WTC11 (cell line): Measurements from ENCODE around the gene GPC1. TPM values are rescaled to one million over a fixed set of nuclear protein-coding genes. Genes with fewer than 3 reads are reported as not detected.

Source experiments
- ATAC-seq: fragments of 200-7000 bp; cut with Tn5 transposase; 2 replicates; pipeline ENCODE4 v1.10.0; 2021; ENCODE audit warnings: mild to moderate bottlenecking, moderate library complexity
- CTCF ChIA-PET: fragments of 300-600 bp; sonication (Branson Sonifier 250); formaldehyde crosslinking; loops from one replicate; lab custom pipeline; 2021; ENCODE audit warnings: antibody characterized with exemption; lab: Charles Lee
- POLR2A ChIA-PET: fragments of 350-600 bp; sonication (Branson Sonifier 250); formaldehyde crosslinking; loops from one replicate; lab custom pipeline; 2021; ENCODE audit warnings: antibody characterized with exemption; lab: Charles Lee
- DNase-seq: peaks from one replicate; pipeline ENCODE4 v3.0.0; 2021; ENCODE audit warnings: low spot score
- H3K27ac Mint-ChIP-seq: 2 replicates; pipeline ENCODE4 v1.8.0; 2021; ENCODE audit warnings: mixed read lengths
- H3K27me3 Mint-ChIP-seq: 2 replicates; pipeline ENCODE4 v1.8.0; 2021; ENCODE audit warnings: low read depth, mild to moderate bottlenecking, moderate library complexity, mixed read lengths
- H3K36me3 Mint-ChIP-seq: 2 replicates; pipeline ENCODE4 v1.8.0; 2021; ENCODE audit warnings: mixed read lengths
- H3K4me1 Mint-ChIP-seq: 2 replicates; pipeline ENCODE4 v1.8.0; 2022; ENCODE audit warnings: mixed read lengths
- H3K4me3 Mint-ChIP-seq: 2 replicates; pipeline ENCODE4 v1.8.0; 2021; ENCODE audit warnings: mild to moderate bottlenecking, moderate library complexity, mixed read lengths
- H3K9me3 Mint-ChIP-seq: 2 replicates; pipeline ENCODE4 v1.8.0; 2021; ENCODE audit warnings: mixed read lengths
- CREM ChIP-seq: sonication (generic); formaldehyde crosslinking; IDR thresholded peaks from 2 replicates; pipeline ENCODE4 v1.8.1; 2022; ENCODE audit warnings: mild to moderate bottlenecking, missing genetic modification reagents, moderate library complexity
- ELF4 ChIP-seq: sonication (generic); formaldehyde crosslinking; IDR thresholded peaks from 2 replicates; pipeline ENCODE4 v1.8.1; 2022; ENCODE audit warnings: low read depth, mild to moderate bottlenecking, moderate library complexity, missing genetic modification reagents
- ETV6 ChIP-seq: sonication (generic); formaldehyde crosslinking; IDR thresholded peaks from 2 replicates; pipeline ENCODE4 v1.8.1; 2022; ENCODE audit warnings: mild to moderate bottlenecking, missing genetic modification reagents
- GRHL2 ChIP-seq: fragments of 250-450 bp; sonication (Bioruptor Pico); IDR thresholded peaks from 2 replicates; pipeline ENCODE4 v1.8.0; 2022; ENCODE audit warnings: mild to moderate bottlenecking, moderate library complexity; ENCODE audit not compliant: insufficient replicate concordance, severe bottlenecking
- GTF2I ChIP-seq: fragments of 250-450 bp; sonication (Bioruptor Pico); conservative IDR thresholded peaks from 2 replicates; pipeline ENCODE4 v1.4.0; 2021; ENCODE audit warnings: mild to moderate bottlenecking
- SOX15 ChIP-seq: fragments of 250-450 bp; sonication (Bioruptor Pico); IDR thresholded peaks from 2 replicates; pipeline ENCODE4 v1.9.0; 2021; ENCODE audit warnings: mild to moderate bottlenecking
- TP53 ChIP-seq: sonication (generic); formaldehyde crosslinking; IDR thresholded peaks from 2 replicates; pipeline ENCODE4 v1.8.1; 2023; ENCODE audit warnings: mild to moderate bottlenecking, missing genetic modification reagents
- ZNF138 ChIP-seq: sonication (generic); formaldehyde crosslinking; conservative IDR thresholded peaks from 2 replicates; pipeline ENCODE4 v1.8.1; 2022; ENCODE audit warnings: mild to moderate bottlenecking, moderate library complexity, missing genetic modification reagents
- ZNF219 ChIP-seq: sonication (generic); formaldehyde crosslinking; IDR thresholded peaks from 2 replicates; pipeline ENCODE4 v1.8.0; 2023; ENCODE audit warnings: missing genetic modification reagents, mild to moderate bottlenecking, borderline replicate concordance
- ZNF423 ChIP-seq: fragments of 250-450 bp; sonication (Bioruptor Pico); IDR thresholded peaks from 2 replicates; pipeline ENCODE4 v2.1.2; 2022; ENCODE audit warnings: mild to moderate bottlenecking, moderate library complexity
- total RNA-seq: library from RNA; stranded (reverse); gene quantifications from 3 replicates; pipeline ENCODE4 v1.2.3, GENCODE V29; 2021
- TF ChIP-seq, protein P1 (sequence below): sonication (generic); formaldehyde crosslinking; IDR thresholded peaks from 2 replicates; pipeline ENCODE4 v1.8.0; 2022; ENCODE audit warnings: mild to moderate bottlenecking, missing genetic modification reagents
- TF ChIP-seq, protein P2 (sequence below): sonication (generic); formaldehyde crosslinking; conservative IDR thresholded peaks from 2 replicates; pipeline ENCODE4 v1.8.1; 2022; ENCODE audit warnings: mild to moderate bottlenecking, missing genetic modification reagents
- TF ChIP-seq, protein P3 (sequence below): sonication (generic); formaldehyde crosslinking; IDR thresholded peaks from 2 replicates; pipeline ENCODE4 v1.8.1; 2022; ENCODE audit warnings: low read depth, missing genetic modification reagents, borderline replicate concordance
- TF ChIP-seq, protein P4 (sequence below): sonication (generic); formaldehyde crosslinking; IDR thresholded peaks from 2 replicates; pipeline ENCODE4 v1.8.1; 2023; ENCODE audit warnings: mild to moderate bottlenecking, missing genetic modification reagents
- TF ChIP-seq, protein P5 (sequence below): sonication (generic); formaldehyde crosslinking; IDR thresholded peaks from 2 replicates; pipeline ENCODE4 v1.8.0; 2023; ENCODE audit warnings: missing genetic modification reagents
- TF ChIP-seq, protein P6 (sequence below): sonication (generic); formaldehyde crosslinking; IDR thresholded peaks from 2 replicates; pipeline ENCODE4 v1.8.0; 2022; ENCODE audit warnings: missing genetic modification reagents
- TF ChIP-seq, protein P7 (sequence below): sonication (generic); formaldehyde crosslinking; IDR thresholded peaks from 2 replicates; pipeline ENCODE4 v1.8.1; 2022; ENCODE audit warnings: mild to moderate bottlenecking, moderate library complexity, missing genetic modification reagents

The GPC1 gene
- total RNA-seq, 1 experiment from 2014 or later: 41.5 TPM

DNA sequence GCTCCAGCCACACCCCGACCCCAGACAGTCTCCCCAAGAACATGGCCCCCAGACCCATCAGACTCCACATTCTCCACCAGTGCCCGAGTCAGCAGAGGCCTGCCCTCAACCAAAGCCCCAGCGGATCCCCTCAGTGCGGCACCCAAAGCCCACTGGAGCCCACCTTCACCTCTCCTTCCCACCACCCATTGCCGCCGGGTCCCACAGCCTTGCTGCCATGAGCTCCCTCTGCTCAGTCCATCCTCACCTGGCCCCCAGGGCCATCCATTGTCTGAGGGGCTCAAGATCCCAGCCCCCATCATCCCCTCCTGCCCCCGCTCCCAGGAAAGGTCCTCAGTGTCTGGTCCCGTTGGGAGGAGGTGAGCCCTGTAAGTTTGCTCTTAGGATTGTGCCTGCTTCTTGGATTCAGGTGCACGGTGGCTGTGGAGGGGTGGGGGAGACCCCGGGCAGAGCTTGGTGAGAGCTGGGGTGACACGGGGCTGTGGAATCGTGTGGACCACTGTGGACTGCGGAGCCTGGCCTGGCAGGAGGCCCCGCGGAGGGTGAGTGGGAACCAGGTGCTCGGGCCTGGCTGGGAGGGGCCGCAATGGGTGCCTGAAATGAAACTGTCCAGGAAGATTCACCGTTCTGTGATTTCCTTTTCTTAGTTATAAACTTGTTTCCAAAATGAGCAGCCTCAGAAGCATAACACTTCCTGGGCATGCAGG, 32.7 kb upstream of the GPC1 start:
- Mint-ChIP-seq H3K4me3 (no peak overlapping the region), H3K36me3 (no peaks in the 10 kb centered on the region), H3K4me1 (peaks cover 6% of the 10 kb centered on the region), H3K27me3 (no peaks in the 10 kb centered on the region), H3K27ac (no peak overlapping the region), H3K9me3 (no peaks in the 10 kb centered on the region)
- DNase-seq (no peak), ATAC-seq (no peak)
- CTCF ChIA-PET: no interaction called here
- POLR2A ChIA-PET: no interaction called here
- TF ChIP-seq, protein P1, sequence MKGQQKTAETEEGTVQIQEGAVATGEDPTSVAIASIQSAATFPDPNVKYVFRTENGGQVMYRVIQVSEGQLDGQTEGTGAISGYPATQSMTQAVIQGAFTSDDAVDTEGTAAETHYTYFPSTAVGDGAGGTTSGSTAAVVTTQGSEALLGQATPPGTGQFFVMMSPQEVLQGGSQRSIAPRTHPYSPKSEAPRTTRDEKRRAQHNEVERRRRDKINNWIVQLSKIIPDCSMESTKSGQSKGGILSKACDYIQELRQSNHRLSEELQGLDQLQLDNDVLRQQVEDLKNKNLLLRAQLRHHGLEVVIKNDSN (CRISPR knock-in tag): no peak
- TF ChIP-seq, protein P2, sequence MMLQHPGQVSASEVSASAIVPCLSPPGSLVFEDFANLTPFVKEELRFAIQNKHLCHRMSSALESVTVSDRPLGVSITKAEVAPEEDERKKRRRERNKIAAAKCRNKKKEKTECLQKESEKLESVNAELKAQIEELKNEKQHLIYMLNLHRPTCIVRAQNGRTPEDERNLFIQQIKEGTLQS (CRISPR knock-in tag): no peak
- no peak for TF ChIP-seq ZNF219 (CRISPR knock-in tag)
- no peak for TF ChIP-seq ETV6 (CRISPR knock-in tag)
- TF ChIP-seq ZNF423 (CRISPR knock-in tag): no peak
- TF ChIP-seq, protein P3, sequence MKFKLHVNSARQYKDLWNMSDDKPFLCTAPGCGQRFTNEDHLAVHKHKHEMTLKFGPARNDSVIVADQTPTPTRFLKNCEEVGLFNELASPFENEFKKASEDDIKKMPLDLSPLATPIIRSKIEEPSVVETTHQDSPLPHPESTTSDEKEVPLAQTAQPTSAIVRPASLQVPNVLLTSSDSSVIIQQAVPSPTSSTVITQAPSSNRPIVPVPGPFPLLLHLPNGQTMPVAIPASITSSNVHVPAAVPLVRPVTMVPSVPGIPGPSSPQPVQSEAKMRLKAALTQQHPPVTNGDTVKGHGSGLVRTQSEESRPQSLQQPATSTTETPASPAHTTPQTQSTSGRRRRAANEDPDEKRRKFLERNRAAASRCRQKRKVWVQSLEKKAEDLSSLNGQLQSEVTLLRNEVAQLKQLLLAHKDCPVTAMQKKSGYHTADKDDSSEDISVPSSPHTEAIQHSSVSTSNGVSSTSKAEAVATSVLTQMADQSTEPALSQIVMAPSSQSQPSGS (CRISPR knock-in tag): no peak
- no peak for TF ChIP-seq TP53 (CRISPR knock-in tag)
- no peak for TF ChIP-seq GTF2I (CRISPR knock-in tag)
- no peak for TF ChIP-seq CREM (CRISPR knock-in tag)
- TF ChIP-seq, protein P4, sequence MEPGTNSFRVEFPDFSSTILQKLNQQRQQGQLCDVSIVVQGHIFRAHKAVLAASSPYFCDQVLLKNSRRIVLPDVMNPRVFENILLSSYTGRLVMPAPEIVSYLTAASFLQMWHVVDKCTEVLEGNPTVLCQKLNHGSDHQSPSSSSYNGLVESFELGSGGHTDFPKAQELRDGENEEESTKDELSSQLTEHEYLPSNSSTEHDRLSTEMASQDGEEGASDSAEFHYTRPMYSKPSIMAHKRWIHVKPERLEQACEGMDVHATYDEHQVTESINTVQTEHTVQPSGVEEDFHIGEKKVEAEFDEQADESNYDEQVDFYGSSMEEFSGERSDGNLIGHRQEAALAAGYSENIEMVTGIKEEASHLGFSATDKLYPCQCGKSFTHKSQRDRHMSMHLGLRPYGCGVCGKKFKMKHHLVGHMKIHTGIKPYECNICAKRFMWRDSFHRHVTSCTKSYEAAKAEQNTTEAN (CRISPR knock-in tag): no peak
- no peak for TF ChIP-seq ZNF138 (CRISPR knock-in tag)
- TF ChIP-seq, protein P5, sequence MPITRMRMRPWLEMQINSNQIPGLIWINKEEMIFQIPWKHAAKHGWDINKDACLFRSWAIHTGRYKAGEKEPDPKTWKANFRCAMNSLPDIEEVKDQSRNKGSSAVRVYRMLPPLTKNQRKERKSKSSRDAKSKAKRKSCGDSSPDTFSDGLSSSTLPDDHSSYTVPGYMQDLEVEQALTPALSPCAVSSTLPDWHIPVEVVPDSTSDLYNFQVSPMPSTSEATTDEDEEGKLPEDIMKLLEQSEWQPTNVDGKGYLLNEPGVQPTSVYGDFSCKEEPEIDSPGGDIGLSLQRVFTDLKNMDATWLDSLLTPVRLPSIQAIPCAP (CRISPR knock-in tag): no peak
- TF ChIP-seq, protein P6, sequence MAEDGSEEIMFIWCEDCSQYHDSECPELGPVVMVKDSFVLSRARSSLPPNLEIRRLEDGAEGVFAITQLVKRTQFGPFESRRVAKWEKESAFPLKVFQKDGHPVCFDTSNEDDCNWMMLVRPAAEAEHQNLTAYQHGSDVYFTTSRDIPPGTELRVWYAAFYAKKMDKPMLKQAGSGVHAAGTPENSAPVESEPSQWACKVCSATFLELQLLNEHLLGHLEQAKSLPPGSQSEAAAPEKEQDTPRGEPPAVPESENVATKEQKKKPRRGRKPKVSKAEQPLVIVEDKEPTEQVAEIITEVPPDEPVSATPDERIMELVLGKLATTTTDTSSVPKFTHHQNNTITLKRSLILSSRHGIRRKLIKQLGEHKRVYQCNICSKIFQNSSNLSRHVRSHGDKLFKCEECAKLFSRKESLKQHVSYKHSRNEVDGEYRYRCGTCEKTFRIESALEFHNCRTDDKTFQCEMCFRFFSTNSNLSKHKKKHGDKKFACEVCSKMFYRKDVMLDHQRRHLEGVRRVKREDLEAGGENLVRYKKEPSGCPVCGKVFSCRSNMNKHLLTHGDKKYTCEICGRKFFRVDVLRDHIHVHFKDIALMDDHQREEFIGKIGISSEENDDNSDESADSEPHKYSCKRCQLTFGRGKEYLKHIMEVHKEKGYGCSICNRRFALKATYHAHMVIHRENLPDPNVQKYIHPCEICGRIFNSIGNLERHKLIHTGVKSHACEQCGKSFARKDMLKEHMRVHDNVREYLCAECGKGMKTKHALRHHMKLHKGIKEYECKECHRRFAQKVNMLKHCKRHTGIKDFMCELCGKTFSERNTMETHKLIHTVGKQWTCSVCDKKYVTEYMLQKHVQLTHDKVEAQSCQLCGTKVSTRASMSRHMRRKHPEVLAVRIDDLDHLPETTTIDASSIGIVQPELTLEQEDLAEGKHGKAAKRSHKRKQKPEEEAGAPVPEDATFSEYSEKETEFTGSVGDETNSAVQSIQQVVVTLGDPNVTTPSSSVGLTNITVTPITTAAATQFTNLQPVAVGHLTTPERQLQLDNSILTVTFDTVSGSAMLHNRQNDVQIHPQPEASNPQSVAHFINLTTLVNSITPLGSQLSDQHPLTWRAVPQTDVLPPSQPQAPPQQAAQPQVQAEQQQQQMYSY (CRISPR knock-in tag): no peak
- TF ChIP-seq, protein P7, sequence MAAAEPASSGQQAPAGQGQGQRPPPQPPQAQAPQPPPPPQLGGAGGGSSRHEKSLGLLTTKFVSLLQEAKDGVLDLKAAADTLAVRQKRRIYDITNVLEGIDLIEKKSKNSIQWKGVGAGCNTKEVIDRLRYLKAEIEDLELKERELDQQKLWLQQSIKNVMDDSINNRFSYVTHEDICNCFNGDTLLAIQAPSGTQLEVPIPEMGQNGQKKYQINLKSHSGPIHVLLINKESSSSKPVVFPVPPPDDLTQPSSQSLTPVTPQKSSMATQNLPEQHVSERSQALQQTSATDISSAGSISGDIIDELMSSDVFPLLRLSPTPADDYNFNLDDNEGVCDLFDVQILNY (CRISPR knock-in tag): no peak
- TF ChIP-seq ELF4: no peak
- no peak for TF ChIP-seq GRHL2
- no peak for TF ChIP-seq SOX15
